ENCODE measurements around the gene AFF3. TPM values are rescaled to one million over a fixed set of nuclear protein-coding genes. Genes with fewer than 3 reads are reported as not detected.

Gene AFF3
- total RNA-seq, 1 experiment from 2014 or later, result 0.61 TPM

DNA sequence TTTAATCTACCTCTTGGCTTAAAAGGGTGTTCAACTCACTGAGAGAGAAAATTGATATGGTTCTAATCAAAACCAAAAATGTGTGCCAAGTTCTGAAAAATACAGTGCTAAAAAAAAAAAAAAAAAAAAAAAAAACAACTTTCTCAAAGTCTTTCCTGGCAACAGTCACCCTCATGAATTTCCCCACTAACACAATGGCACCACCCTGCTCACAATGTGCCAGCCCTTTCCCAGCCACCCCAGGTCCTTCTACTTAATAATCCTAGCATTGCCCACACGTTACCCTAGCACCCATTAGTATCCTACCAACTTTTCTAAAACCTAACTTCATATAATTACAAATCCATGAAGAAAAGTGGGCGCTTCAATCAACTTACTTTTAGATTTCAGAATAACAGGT lies 106.4 kb downstream of the AFF3 start:
- no TSS peak for BruUV-seq (replicated peaks)
- no peak for TF ChIP-seq JUND (IDR thresholded peaks at IDR 0.05)
- TF ChIP-seq POLR2AphosphoS5 (IDR thresholded peaks at IDR 0.05; ENCODE audit: low read depth, low read length), result no peak
- no peak for TF ChIP-seq FOSL1 (IDR thresholded peaks at IDR 0.05; ENCODE audit: low read depth)
- no peak for TF ChIP-seq YY1 (IDR thresholded peaks at IDR 0.05; ENCODE audit: extremely low read depth, insufficient replicate concordance, low read depth, low read length)
- TF ChIP-seq POLR2A (IDR thresholded peaks at IDR 0.05; ENCODE audit: borderline replicate concordance, extremely low read depth, insufficient read depth, insufficient read length), result no peak
- no peak for TF ChIP-seq EGR1 (IDR thresholded peaks at IDR 0.05; ENCODE audit: low read depth)
- TF ChIP-seq ELF1 (IDR thresholded peaks at IDR 0.05; ENCODE audit: borderline replicate concordance, low read depth), result no peak
- no peak for TF ChIP-seq EZH2 (IDR thresholded peaks at IDR 0.05)
- TF ChIP-seq SRF (IDR thresholded peaks at IDR 0.05; ENCODE audit: low read depth), result no peak
- no peak for TF ChIP-seq ZNF274 (IDR thresholded peaks at IDR 0.05; ENCODE audit: low read depth, low read length)
- TF ChIP-seq, protein P1, sequence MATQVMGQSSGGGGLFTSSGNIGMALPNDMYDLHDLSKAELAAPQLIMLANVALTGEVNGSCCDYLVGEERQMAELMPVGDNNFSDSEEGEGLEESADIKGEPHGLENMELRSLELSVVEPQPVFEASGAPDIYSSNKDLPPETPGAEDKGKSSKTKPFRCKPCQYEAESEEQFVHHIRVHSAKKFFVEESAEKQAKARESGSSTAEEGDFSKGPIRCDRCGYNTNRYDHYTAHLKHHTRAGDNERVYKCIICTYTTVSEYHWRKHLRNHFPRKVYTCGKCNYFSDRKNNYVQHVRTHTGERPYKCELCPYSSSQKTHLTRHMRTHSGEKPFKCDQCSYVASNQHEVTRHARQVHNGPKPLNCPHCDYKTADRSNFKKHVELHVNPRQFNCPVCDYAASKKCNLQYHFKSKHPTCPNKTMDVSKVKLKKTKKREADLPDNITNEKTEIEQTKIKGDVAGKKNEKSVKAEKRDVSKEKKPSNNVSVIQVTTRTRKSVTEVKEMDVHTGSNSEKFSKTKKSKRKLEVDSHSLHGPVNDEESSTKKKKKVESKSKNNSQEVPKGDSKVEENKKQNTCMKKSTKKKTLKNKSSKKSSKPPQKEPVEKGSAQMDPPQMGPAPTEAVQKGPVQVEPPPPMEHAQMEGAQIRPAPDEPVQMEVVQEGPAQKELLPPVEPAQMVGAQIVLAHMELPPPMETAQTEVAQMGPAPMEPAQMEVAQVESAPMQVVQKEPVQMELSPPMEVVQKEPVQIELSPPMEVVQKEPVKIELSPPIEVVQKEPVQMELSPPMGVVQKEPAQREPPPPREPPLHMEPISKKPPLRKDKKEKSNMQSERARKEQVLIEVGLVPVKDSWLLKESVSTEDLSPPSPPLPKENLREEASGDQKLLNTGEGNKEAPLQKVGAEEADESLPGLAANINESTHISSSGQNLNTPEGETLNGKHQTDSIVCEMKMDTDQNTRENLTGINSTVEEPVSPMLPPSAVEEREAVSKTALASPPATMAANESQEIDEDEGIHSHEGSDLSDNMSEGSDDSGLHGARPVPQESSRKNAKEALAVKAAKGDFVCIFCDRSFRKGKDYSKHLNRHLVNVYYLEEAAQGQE (IDR thresholded peaks at IDR 0.05; ENCODE audit: low read depth), result no peak
- intact Hi-C loops (cut with micrococcal nuclease), result loop anchor here (5.0 kb wide), 1 partner anchor 49 kb away; no protein-coding TSS in a partner anchor
- Histone ChIP-seq H3K27ac (ENCODE audit: low read depth, low read length) (no peak overlapping the region), H2AFZ (ENCODE audit: low read depth, low read length, poor library complexity, severe bottlenecking) (no peak overlapping the region), H3K27me3 (ENCODE audit: insufficient read depth, low read length) (peaks cover 39% of the 10 kb centered on the region), H3K4me3 (replicated peaks in 1 of 2; ENCODE audit: low read depth in 1 of 2, low read length in 2 of 2) (no peak overlapping the region), H3K9ac (ENCODE audit: low read length) (no peak overlapping the region), H3K79me2 (ENCODE audit: insufficient read depth, low read length) (no peaks in the 10 kb centered on the region), H3K36me3 (ENCODE audit: control insufficient read depth in 1 of 2, insufficient read depth in 2 of 2, low read length in 2 of 2) (no peaks in the 10 kb centered on the region), H3K4me2 (ENCODE audit: low read length) (no peak overlapping the region), H3K4me1 (ENCODE audit: control insufficient read depth in 1 of 2, insufficient read depth in 2 of 2, low read length in 2 of 2) (no peaks in the 10 kb centered on the region), H3K9me3 (ENCODE audit: control insufficient read depth in 1 of 2, insufficient read depth in 1 of 2, low read depth in 1 of 2, low read length in 2 of 2) (no peaks in the 10 kb centered on the region), H4K20me1 (ENCODE audit: insufficient read depth) (no peaks in the 10 kb centered on the region), H3K9me2 (ENCODE audit: insufficient read depth) (no peaks in the 10 kb centered on the region)
- CTCF ChIA-PET, result interaction anchor here (0.7 kb wide), 1 partner anchor 114 kb away, joined by 3 read pairs; no protein-coding TSS in a partner anchor
- RAD21 ChIA-PET (ENCODE audit: low non-redundant PET in 1 of 2, low total read pairs in 2 of 2, uncharacterized antibody in 2 of 2, unreplicated experiment in 2 of 2), result no interaction called here
- DNase-seq (ENCODE audit: low read depth, low spot score) (no peak), ATAC-seq (no peak)
- POLR2A ChIA-PET, result no interaction called here

Measured in HCT116 (cell line).